GM18868 (cell line): ENCODE measurements around the gene EGLN1.

Source experiments
- ATAC-seq: cut with Tn5 transposase; IDR thresholded peaks from one replicate; pipeline ENCODE4 v1.9.1; 2021; ENCODE audit warnings: mild to moderate bottlenecking, moderate library complexity; ENCODE audit not compliant: unreplicated experiment

The EGLN1 gene

GRCh38 chr1:231421546-231421970 lies 529 bp downstream of the EGLN1 start:
- peak; percentile 30 for ATAC-seq

- ATAC-seq, result peak; percentile 1
Observed at GRCh38 chr1:231420959-231421545, 1.0 kb downstream of the EGLN1 start.

GRCh38 chr1:231420299-231420958 lies 1.7 kb downstream of the EGLN1 start:
- ATAC-seq, result no peak

- ATAC-seq, result no peak
Observed at GRCh38 chr1:231419738-231420298, 2.3 kb downstream of the EGLN1 start.

GRCh38 chr1:231419147-231419546 lies 2.9 kb downstream of the EGLN1 start:
- ATAC-seq, result no peak

GRCh38 chr1:231418741-231419107 lies 3.4 kb downstream of the EGLN1 start:
- no peak for ATAC-seq

GRCh38 chr1:231418101-231418740 lies 3.9 kb downstream of the EGLN1 start:
- ATAC-seq, result no peak

- ATAC-seq, result no peak
Observed at GRCh38 chr1:231417513-231417912, 4.6 kb downstream of the EGLN1 start.

- ATAC-seq, result no peak
Observed at GRCh38 chr1:231416901-231417300, 5.2 kb downstream of the EGLN1 start.

GRCh38 chr1:231415018-231415583 lies 7.0 kb downstream of the EGLN1 start:
- no peak for ATAC-seq

GRCh38 chr1:231414260-231415016 lies 7.6 kb downstream of the EGLN1 start:
- no peak for ATAC-seq

GRCh38 chr1:231413749-231414082 lies 8.4 kb downstream of the EGLN1 start:
- no peak for ATAC-seq

GRCh38 chr1:231411036-231411531 lies 11.0 kb downstream of the EGLN1 start:
- ATAC-seq, result no peak

GRCh38 chr1:231410036-231410612 lies 12.0 kb downstream of the EGLN1 start:
- no peak for ATAC-seq

- ATAC-seq, result no peak
Observed at GRCh38 chr1:231408528-231409094, 13.5 kb downstream of the EGLN1 start.

- ATAC-seq, result peak; percentile 97
Observed at GRCh38 chr1:231407547-231408396, 14.3 kb downstream of the EGLN1 start.

GRCh38 chr1:231407049-231407448 lies 15.0 kb downstream of the EGLN1 start:
- no peak for ATAC-seq

GRCh38 chr1:231404318-231404717 lies 17.8 kb downstream of the EGLN1 start:
- ATAC-seq, result no peak

GRCh38 chr1:231401478-231401877 lies 20.6 kb downstream of the EGLN1 start:
- no peak for ATAC-seq
